Suprapubic skin (tissue), 4 donors: ENCODE data around the gene MYO18A.

Experiments used
- CTCF ChIP-seq, 2 donors: fragments of 200-600 bp in 1 of 2; fragments of 450-650 bp in 1 of 2; sonication (generic) in 1 of 2; IDR thresholded peaks; one replicate each; pipeline ENCODE4 v1.5.1; 2016 to 2019; ENCODE audit warnings: antibody characterized with exemption in 2 of 2, mild to moderate bottlenecking in 1 of 2, moderate library complexity in 1 of 2
- EP300 ChIP-seq: sonication (generic); formaldehyde crosslinking; IDR thresholded peaks from one replicate; pipeline ENCODE4 v1.6.1; 2017; ENCODE audit warnings: antibody characterized with exemption
- POLR2AphosphoS5 ChIP-seq, 3 donors: sonication (generic); formaldehyde crosslinking; IDR thresholded peaks; one replicate each; pipeline ENCODE4 v1.6.1; 2017; ENCODE audit warnings: antibody characterized with exemption in 3 of 3

- TF ChIP-seq POLR2AphosphoS5 (IDR thresholded peaks at IDR 0.05) (no peak), EP300 (no peak), CTCF (IDR thresholded peaks at IDR 0.05) (no peak)
Measured at GRCh38 chr17:29089601-29090044, 90.6 kb downstream of the MYO18A start.
